Epithelial cell of proximal tubule (primary cell): ENCODE results near the gene OCEL1. TPM values are rescaled to one million over a fixed set of nuclear protein-coding genes. Genes with fewer than 3 reads are reported as not detected.
A peak's percentile ranks its signal among the peaks of the same experiment; 100 is the strongest.
"Not testable (repeated sequence)": the region's sequence is repeated elsewhere in the genome, so short reads cannot be mapped to it uniquely, and the experiment has no call there.

Source experiments
- DNase-seq: peaks from one replicate; pipeline ENCODE4 v3.0.0-alpha.2; 2011; ENCODE audit warnings: low read depth
- H3K4me3 ChIP-seq: 2 replicates; pipeline ENCODE4 v1.5.1; 2011; ENCODE audit warnings: low read depth, mild to moderate bottlenecking, low read length
- total RNA-seq: library from RNA; depleted of rRNA; stranded (reverse); fragments of >200 nt; gene quantifications from 2 replicates; pipeline ENCODE4 v1.2.3, GENCODE V29; 2015
- TF ChIP-seq, protein P1 (sequence below): conservative IDR thresholded peaks from 2 replicates; pipeline ENCODE4 v1.5.1; 2012; ENCODE audit warnings: low read depth, mild to moderate bottlenecking, low read length

OCEL1 gene
- total RNA-seq, 1 donor from 2014 or later = 8.1 TPM

- H3K4me3 ChIP-seq = no peak overlapping the region
- DNase-seq = no peak
- TF ChIP-seq, protein P1, sequence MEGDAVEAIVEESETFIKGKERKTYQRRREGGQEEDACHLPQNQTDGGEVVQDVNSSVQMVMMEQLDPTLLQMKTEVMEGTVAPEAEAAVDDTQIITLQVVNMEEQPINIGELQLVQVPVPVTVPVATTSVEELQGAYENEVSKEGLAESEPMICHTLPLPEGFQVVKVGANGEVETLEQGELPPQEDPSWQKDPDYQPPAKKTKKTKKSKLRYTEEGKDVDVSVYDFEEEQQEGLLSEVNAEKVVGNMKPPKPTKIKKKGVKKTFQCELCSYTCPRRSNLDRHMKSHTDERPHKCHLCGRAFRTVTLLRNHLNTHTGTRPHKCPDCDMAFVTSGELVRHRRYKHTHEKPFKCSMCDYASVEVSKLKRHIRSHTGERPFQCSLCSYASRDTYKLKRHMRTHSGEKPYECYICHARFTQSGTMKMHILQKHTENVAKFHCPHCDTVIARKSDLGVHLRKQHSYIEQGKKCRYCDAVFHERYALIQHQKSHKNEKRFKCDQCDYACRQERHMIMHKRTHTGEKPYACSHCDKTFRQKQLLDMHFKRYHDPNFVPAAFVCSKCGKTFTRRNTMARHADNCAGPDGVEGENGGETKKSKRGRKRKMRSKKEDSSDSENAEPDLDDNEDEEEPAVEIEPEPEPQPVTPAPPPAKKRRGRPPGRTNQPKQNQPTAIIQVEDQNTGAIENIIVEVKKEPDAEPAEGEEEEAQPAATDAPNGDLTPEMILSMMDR = no peak
Measured at GRCh38 chr19:17266589-17266974, 40.6 kb downstream of the OCEL1 start.

DNA sequence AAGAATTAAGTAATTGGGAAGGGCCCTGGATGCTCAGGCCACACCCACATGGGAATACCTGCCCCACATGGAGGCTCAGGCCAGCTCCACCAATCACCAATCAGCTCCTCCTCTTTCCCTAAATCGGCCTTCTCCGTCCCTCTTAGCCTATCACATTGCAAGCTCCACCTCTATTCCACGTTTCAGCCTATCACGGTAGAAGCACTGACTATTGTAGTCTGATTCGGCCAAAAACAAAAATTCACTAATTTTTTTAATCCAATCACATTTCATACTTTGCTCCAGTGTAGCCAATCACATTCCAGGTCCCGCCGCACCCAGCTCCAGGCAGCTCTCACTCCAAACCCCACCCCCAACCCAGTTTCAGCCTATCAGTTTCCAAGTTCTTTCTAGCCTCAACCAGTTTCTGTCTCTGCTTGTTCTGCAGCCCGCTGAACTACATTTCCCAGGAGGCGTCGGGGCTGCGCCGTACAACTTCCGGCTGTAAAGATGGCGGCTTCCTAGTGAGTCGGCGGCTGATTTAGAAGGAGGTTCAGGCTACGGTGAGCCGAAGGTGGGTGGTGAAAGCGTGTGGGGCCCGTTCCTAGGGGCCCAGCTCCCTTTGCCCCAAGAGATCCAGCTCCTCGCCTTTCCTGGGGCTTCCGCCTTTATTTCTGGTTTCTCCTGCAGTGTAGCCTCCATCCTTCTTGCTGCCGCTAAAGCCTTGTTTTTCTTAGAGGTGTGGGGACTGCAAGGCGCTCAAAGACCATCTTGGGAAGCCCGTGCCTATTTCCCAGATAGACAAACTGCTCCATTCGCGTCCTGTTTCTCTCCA lies 41.2 kb downstream of the OCEL1 start, which contains the start of gene BABAM1:
BABAM1 (plus strand) TSS at position 469 of the 814 bp plus-strand sequence. CDS start 1,364 bp downstream, outside the sequence.
- TF ChIP-seq, protein P1 = no peak
- peak; percentile 99 for DNase-seq
- H3K4me3 ChIP-seq = peak within 1 kb of the TSS; percentile 81

DNA sequence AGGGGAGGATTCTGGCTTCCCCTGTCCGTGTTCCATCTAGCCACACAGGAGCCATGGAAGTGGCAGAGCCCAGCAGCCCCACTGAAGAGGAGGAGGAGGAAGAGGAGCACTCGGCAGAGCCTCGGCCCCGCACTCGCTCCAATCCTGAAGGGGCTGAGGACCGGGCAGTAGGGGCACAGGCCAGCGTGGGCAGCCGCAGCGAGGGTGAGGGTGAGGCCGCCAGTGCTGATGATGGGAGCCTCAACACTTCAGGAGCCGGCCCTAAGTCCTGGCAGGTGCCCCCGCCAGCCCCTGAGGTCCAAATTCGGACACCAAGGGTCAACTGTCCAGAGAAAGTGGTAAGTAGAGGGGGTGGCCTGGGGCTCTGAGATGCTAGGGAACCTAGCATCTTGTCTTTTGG lies 42.7 kb downstream of the OCEL1 start:
- DNase-seq = no peak
- TF ChIP-seq, protein P1 = no peak
- H3K4me3 ChIP-seq = no peak overlapping the region

- DNase-seq, H3K4me3 ChIP-seq: not testable (repeated sequence)
Measured at GRCh38 chr19:17274892-17275291, 48.9 kb downstream of the OCEL1 start.

DNA sequence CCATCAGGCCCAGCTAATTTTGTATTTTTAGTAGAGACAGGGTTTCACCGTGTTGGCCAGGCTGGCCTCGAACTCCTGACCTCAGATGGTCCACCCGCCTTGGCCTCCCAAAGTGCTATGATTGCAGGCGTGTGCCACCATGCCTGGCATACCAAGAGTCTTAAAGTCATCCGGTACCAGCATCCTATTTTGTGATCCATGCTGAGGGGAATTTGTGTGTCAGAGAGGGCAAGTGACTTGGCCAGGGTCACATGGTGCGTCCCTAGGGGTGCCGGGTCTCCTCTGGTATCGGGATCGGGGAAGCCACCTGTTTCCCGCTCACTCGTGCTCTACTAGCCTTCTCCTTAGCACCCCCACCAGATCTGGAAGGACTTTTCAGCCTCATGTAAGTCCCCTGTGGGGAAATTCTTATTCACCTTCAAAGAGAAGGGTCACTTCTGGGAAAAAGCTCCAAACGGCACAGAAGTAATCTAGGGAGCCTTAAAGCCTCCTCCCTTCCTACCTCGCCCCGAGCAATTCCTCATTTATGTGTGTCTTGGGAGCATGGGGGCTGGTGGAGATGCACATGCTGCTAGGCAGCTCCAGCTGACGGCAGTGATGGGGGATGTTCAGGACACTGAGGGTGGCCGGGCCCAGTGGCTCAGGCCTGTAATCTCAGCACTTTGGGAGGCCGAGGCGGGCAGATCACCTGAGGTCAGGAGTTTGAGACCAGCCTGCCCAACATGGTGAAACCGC lies 49.6 kb downstream of the OCEL1 start:
- TF ChIP-seq, protein P1 = no peak
- H3K4me3 ChIP-seq = no peak overlapping the region
- no peak for DNase-seq

Other genes with a start within 250 kb of the OCEL1 start
- gene CPAMD8, start 199.4 kb upstream of the OCEL1 start, total RNA-seq = 0.22 and 8.2 TPM in 2 replicates
- 20.5 and 25.5 TPM in 2 replicates for gene HAUS8, start 150.8 kb upstream of the OCEL1 start, total RNA-seq
- gene MYO9B, start 150.4 kb upstream of the OCEL1 start, total RNA-seq = 53.9 and 55.9 TPM in 2 replicates
- 9.0 and 25.3 TPM in 2 replicates for gene USE1, start 10.9 kb upstream of the OCEL1 start, total RNA-seq
- 122 and 131 TPM in 2 replicates for gene NR2F6, start 19.7 kb downstream of the OCEL1 start, total RNA-seq
- gene USHBP1, start 38.5 kb downstream of the OCEL1 start, total RNA-seq = not detected in 2 replicates
- gene BABAM1, start 41.2 kb downstream of the OCEL1 start, total RNA-seq = 125 and 141 TPM in 2 replicates
- 3.0 and 4.1 TPM in 2 replicates for gene ANKLE1, start 55.7 kb downstream of the OCEL1 start, total RNA-seq
- 10.3 and 20.9 TPM in 2 replicates for gene ABHD8, start 77.2 kb downstream of the OCEL1 start, total RNA-seq
- gene MRPL34, start 79.6 kb downstream of the OCEL1 start, total RNA-seq = 121 and 161 TPM in 2 replicates
- gene DDA1, start 83.3 kb downstream of the OCEL1 start, total RNA-seq = 35.6 and 47.0 TPM in 2 replicates
- gene ANO8, start 108.6 kb downstream of the OCEL1 start, total RNA-seq = 3.3 and 6.6 TPM in 2 replicates
- gene GTPBP3, start 111.3 kb downstream of the OCEL1 start, total RNA-seq = 22.7 and 79.5 TPM in 2 replicates
- gene PLVAP, start 151.1 kb downstream of the OCEL1 start, total RNA-seq = 0.58 and 1.2 TPM in 2 replicates
- gene CCDC194, start 168.0 kb downstream of the OCEL1 start, total RNA-seq = not detected in 2 replicates
- 2.2 and 18.6 TPM in 2 replicates for gene BST2, start 179.4 kb downstream of the OCEL1 start, total RNA-seq
- gene MVB12A, start 193.8 kb downstream of the OCEL1 start, total RNA-seq = 78.6 and 91.6 TPM in 2 replicates
- not detected in 2 replicates for gene TMEM221, start 222.4 kb downstream of the OCEL1 start, total RNA-seq
- gene NXNL1, start 234.7 kb downstream of the OCEL1 start, total RNA-seq = not detected in 2 replicates
- 2.5 and 7.0 TPM in 2 replicates for gene SLC27A1, start 244.3 kb downstream of the OCEL1 start, total RNA-seq